HPDE6-E6E7 (cell line): ENCODE results near the gene IPO13.

Experiments
- DNase-seq: peaks from one replicate; pipeline ENCODE4 v3.0.0; 2011; ENCODE audit warnings: missing footprints; ENCODE audit errors: extremely low spot score

Gene IPO13

DNA sequence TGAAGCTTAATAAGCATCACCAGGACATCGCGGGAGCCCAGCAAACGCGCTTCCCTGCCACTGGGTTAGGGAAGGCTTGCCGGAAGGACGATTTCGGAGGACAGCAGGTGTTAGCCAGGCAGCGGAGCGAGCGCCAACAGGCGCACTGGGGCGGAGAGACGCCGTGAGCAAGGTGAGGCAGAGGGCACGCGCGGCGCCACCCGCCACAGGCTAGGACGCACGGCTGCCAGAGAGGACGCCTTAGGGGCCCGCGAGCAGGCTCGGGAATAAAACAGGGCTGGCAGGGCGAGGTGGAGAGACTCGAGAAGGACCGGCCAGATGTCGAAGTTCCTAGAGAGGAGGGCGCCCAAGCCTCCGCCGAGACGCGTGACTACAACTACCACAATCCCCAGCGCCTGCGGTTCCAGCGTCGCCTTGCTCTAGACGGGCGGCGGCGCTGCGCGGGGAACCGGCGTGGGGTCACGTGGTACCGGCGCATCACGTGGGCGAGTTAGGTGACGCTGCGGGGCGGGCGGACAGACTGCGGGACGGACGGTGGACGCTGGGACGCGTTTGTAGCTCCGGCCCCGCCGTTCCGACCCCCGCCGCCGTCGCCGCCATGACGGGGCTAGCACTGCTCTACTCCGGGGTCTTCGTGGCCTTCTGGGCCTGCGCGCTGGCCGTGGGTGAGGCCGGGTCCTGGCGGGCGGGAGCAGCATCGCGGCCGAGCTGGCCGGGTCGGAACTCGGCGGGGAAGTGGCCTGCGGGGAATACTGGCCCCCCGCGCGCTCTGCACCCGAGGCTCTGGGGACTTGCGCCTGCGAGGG is 27.9 kb downstream of the IPO13 start, which contains the start of gene ATP6V0B:
Gene ATP6V0B, plus strand, starts transcription at position 518 of the 806 bp plus-strand sequence. Its CDS starts 81 bp downstream, at position 599.
- peak; percentile 90 for DNase-seq

DNA sequence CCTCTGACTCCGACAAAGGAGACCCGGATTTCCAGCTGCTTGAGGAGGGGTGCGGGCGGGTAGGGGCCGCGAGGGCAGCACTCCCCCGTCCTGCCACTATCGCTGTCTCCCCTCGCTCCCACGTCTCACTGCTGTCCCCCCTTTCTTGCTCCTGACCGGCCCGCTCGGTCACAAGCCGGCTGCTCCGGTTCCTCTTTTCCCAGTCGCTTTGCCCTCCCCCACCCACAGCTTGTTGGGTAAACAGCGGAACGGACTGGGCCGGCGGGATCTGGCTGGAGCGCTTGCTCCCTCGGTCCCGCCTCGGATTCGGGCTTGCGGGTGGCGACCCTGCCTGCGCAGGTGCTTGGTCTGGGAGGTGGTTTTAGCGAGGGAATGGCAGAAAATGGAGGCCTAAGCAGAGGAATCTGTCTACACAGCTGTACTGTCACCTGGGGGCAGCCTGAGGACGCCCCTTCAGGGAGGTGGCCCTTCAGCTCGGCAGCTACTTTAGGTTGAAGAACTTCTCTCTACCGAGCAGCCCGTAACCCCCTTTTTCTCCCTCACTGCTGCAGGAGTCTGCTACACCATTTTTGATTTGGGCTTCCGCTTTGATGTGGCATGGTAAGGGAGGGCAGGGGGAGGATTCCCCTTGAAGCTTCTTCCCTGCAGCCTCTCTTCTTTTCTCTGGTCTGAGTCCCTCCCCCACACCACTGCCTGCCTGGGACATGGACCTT is 28.7 kb downstream of the IPO13 start:
- no peak for DNase-seq

DNA sequence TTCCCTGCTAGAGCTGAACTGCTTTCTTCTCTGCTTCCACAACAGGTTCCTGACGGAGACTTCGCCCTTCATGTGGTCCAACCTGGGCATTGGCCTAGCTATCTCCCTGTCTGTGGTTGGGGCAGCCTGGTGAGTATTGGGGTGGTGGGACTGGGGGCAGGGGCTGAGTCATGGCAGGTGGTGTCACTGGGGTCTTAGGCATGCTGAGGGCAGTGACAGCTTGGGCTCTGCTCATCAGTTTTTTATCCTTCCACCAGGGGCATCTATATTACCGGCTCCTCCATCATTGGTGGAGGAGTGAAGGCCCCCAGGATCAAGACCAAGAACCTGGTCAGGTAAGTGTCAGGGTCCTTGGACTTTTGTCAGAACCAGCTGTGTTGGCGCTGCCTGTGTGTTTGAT is 29.3 kb downstream of the IPO13 start:
- no peak for DNase-seq

DNA sequence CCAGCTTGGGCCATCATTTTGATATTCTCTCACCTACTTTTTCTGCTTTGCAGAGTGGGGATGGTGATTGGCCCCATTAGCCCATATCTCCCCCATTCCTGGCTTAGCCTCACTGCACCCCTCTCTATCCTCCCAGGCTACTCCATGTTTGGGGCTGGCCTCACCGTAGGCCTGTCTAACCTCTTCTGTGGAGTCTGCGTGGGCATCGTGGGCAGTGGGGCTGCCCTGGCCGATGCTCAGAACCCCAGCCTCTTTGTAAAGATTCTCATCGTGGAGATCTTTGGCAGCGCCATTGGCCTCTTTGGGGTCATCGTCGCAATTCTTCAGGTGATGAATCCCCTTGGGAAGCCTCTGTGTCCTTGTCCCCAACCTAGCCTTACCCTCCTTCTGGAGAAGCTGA is 30.1 kb downstream of the IPO13 start:
- no peak for DNase-seq

DNA sequence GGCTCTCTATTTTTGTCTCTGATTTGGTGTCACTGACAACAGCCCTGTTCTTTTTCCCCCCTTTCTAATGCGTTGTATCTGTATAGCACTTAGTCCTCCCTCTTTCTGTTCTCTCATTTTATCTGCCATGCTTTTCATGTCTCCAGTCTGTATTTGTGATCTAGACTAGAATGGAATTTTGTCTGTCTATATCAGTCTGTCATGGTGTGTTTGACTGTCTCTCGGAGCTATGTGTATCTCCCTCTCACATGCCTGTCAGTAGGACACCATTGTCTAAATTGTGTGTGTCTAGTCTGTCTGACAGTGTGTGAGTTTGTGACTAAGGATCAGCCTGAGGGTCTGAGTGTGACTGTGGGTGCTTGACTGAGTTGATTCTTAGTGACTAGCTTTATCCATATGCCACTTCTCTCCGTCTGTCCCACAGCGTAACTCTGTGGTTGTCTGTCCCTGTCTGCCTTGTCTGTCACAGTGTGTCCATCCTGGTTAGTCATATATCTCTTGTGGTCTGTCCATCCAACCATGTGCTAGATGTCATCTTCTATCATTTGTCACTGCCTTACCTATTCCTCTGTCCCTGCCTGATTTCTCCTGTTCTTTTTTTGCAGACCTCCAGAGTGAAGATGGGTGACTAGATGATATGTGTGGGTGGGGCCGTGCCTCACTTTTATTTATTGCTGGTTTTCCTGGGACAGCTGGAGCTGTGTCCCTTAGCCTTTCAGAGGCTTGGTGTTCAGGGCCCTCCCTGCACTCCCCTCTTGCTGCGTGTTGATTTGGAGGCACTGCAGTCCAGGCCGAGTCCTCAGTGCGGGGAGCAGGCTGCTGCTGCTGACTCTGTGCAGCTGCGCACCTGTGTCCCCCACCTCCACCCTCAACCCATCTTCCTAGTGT is 30.9 kb downstream of the IPO13 start:
- no peak for DNase-seq

DNA sequence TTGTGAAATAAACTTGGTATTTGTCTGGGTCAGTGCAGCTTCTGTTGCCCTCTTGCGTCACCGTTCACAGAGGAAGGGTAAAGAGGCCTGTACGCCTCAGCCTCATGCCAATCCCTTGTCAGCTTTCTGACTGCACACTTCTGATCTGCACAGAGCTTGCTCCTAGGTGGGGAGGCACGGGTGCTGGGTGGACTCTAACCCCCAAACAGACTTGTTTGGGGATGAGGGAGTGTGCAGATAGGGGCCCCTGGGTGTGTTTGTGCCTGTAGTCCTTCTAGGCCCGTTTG is 31.5 kb downstream of the IPO13 start:
- DNase-seq = no peak

DNA sequence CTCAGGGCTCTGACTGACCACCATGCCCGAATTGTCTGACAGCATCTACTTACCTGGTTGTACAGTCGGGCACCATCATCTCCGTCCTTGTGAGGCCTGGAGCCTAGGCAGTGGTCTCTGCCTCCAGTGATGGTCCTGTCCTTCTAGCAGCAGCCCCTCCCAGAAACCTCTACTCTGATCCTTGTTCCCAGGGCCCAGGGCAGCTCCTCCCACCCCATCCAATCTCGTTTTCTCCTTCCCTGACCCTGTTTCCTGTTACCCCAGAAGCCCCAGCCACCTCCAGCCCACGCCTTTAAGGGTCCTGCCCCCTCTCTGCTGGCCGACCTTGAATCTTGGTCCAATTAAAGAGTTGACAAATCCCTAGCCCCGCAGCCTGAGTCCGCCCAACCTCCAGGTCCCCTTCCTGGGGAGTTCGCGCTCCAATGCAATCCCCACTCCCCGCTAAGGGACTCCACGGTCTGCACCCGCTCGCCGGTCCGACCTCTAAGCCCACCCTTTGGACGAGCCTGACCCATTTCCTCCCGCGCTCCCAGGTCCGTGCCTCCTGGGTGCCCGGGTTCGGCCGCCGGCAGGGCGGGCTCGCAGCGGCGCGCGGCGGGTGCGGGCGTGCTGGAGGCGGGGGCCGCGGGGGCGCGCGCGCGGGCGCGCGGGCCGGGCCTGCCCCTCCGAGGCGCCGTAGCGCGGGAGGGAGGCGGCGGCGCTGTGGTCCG is 32.0 kb downstream of the IPO13 start, which contains the start of gene B4GALT2:
Gene B4GALT2, plus strand, starts transcription at position 660 of the 710 bp plus-strand sequence. CDS start 1,951 bp downstream, outside the sequence.
- no peak for DNase-seq

DNA sequence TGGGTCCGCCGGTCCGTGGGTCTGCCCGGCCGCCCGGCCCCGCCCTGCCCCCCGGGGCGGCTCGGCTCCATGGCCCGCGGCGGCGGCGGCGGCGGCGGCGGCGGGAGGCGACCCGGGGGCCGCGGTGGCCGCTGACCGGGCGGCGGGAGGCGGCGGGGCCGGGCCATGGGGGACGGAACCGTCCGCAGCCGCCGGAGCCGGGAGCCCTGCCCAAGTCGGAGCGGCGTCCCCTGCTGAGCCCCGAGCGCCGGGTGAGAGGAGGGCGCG is 32.4 kb downstream of the IPO13 start:
- DNase-seq = no peak

DNA sequence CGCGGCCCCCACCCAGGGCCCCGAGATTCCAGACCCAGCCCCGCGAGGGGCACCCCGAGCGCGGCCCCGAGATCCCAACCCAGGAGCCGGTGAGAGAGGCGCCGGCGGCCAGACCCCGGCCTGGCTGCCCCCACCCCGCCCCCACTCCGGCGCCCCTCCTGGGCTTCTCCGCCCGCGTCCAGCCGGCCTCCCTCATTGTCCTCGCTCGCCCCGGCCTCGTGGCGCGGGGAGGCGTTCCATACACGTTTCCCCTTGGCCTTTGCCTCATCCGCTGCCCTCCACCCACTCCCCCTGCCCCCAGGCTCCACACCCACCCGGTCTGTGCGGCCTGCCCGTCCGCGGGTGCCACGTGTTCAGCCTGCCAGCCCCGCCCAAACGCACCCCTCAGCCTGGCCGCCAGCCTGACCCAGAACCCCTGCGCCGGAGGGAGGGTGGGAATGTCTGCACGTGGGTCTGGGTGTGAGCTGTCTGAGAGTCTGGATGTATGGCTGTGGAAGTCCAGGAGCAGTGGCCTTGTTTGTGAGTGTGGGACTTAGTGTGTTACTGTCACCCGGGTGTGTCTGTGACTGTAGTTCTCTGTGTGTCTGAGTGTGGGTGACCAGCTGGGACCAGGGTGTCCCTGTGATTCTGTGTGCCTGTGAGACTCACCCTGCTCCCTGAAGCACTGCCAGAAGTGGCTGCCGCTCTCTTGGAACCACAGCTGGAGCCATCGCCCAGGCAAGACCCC is 32.9 kb downstream of the IPO13 start:
- DNase-seq = peak; percentile 45

DNA sequence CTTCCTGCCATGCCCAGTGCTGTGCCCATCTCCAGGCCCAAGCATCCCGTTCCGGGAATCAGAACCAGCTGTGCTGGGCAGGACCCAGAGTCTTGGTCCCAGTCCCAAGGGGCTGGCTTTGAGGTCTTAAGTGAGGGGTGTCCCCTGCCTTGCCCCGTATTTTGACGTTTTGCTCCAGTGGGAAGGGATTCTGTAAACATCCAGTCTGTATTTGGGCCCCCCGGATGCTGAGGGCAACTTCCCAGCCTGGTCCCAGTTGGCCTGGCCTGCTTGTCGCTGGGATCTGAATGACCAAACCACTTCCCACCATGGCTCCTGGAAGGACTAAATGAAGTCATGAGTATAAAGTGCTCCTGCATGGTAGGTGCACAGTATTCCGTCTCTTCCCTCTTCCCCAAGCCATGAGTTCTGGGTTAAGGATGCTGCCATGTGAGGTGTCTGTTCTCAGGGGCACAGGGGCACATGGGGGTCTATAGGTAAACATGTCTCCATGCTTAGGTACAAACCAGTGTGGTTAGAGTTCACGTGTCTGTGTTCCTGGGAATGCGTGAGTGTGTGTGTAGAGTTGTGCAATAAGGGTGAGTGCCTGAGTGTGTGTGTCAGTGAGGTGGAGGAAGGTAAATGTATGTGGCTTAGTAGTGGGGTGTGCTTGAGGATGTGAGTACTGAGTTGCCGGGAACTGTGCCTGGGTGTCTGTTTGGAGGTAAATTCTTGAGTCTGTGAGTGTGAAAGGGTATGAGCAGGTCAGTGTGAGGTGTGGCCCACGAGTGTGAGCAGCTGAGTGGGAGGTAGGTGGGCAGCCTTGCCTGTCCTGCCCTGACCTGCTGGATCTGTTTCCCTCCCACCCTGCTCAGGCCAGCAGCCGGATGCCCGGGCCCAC is 33.7 kb downstream of the IPO13 start:
- peak; percentile 60 for DNase-seq

DNA sequence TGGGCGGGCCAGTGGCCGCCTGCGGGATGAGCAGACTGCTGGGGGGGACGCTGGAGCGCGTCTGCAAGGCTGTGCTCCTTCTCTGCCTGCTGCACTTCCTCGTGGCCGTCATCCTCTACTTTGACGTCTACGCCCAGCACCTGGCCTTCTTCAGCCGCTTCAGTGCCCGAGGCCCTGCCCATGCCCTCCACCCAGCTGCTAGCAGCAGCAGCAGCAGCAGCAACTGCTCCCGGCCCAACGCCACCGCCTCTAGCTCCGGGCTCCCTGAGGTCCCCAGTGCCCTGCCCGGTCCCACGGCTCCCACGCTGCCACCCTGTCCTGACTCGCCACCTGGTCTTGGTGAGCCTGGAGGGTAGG is 34.4 kb downstream of the IPO13 start:
- DNase-seq = peak; percentile 54

DNA sequence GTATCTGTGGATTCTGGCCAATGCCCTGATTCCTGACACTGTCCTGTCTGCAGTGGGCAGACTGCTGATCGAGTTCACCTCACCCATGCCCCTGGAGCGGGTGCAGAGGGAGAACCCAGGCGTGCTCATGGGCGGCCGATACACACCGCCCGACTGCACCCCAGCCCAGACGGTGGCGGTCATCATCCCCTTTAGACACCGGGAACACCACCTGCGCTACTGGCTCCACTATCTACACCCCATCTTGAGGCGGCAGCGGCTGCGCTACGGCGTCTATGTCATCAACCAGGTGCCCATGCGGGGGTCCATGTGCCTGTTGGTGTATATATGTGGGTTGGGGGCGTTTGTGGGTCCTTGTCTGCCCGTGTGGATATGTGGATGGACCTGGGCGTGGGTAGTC is 34.9 kb downstream of the IPO13 start:
- no peak for DNase-seq

DNA sequence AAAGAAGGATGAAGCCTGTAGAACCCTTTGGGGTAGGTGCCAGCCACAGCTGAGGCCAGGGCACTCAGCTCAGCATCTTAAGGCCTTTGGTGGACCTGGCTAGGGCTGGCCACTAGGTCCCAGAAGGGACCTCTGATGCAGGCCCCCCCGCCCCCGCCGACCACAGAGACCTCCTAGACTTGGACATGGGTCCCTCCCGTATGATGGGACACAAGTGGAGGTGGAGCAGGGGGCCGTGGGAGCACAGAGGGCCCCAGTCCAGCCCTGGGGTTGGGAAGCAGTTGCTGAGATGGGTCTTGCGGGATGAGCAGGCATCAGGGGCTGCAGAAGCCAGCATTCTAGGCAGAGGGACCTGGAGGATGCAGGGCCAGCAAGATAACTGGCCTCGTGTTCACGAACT is 35.5 kb downstream of the IPO13 start:
- no peak for DNase-seq

DNA sequence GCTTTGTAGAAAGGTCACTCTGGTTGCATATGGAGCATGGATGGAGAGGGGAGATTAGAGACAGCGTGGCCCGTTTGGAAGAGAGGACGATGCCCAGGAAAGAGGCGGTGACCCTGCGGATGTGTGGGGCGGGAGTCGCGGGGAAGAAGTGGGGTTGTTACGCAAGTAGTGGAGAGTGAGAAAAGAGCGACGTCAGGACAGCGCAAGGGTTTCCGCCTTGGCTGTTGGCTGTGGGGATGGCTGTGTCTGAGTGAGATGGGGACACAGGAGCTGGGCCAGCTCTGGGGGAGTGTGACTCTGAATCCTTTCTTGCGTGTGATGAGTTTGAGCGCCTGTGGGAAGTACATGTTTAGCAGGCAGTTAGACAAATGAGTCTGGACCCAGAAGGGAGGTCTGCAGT is 36.1 kb downstream of the IPO13 start:
- no peak for DNase-seq

DNA sequence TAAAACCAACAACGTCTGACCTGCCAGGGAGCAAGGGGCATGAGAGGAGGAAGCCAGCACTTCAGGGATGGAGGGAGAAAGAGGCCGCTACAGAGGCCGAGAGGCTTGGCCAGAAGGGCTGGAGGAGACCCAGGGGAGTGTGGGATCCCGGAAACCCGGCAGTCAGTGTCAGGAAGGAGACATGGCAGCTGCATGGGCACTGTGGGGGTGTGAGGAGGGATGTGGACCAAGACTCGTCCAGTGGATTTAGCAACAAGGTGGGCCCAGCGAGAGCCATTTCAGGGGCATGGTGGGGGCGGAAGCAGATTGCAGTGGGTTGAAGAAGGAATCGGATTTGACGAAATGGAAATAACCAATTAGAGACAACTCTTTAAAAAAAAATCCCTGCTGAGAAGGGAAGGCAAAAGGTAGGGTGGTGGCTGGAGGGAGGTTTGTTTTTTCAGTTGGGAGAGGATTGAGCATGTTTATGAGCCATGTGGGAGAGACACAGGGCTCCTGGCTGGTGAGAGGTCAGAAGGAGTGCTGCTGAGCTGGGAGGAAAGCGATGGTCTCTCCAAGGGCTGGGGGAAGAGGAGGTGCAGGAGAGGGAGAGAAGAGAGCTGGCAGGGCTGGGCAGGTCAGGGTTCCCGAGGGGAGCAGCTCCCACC is 36.6 kb downstream of the IPO13 start:
- DNase-seq = no peak

DNA sequence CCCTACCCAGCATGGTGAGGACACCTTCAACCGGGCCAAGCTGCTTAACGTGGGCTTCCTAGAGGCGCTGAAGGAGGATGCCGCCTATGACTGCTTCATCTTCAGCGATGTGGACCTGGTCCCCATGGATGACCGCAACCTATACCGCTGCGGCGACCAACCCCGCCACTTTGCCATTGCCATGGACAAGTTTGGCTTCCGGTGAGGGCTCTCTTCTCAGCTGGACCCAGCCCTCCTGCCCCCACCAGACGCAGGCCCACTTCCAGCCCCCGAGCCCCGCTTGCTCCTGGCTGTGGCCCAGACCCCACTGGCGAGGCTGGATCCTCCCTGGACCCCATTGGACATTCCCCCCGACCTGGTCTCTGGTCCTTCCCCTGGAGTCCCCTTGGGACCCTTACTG is 38.1 kb downstream of the IPO13 start:
- DNase-seq = no peak

DNA sequence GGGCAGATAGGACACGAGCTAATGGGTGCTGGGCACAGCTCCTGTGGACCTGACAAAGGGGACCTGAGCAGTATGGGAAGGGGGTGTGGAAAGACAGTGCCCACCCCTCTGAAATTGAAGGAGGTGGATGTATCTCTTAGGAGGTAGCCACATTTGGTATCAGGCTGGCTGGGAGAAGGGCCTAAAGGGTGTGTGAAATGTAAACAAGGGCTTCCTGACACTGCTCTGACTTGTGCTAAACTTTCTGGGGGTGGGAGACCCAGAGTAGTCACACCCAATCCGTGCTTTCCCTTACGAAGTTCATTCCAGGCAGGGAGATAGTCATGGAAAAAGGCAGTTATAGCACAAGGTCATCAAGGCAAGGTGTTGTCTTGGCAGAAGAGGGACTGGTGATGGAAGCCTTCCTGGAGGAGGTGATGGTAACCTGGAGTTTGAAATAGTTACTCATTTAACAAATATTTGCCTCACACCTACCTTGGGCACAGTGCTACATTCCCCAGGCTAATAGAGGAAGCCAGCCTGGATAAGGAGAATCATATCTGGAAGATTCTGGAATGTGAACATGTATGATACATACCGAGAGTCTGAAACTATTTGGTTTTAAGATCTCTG is 39.3 kb downstream of the IPO13 start:
- no peak for DNase-seq

DNA sequence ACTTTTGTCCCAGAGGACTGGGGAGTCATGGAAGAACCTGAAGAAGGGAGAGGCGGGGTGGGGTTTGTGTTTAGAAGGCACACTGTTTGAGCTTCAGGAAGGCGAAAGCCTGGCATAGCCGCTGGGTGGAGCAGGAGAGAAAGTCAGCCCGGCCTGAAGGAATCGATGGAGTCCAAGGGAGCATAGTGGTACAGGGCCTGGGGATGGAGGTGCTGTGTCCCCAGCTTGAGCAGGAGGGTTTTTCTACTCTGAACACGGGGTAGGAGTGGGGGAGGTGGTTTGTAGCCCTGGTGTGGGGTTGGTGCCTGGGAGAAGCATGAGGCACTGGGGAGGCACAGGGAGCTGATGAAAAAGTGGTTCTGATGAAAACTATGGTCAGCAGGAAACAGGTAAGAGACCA is 40.0 kb downstream of the IPO13 start:
- no peak for DNase-seq

DNA sequence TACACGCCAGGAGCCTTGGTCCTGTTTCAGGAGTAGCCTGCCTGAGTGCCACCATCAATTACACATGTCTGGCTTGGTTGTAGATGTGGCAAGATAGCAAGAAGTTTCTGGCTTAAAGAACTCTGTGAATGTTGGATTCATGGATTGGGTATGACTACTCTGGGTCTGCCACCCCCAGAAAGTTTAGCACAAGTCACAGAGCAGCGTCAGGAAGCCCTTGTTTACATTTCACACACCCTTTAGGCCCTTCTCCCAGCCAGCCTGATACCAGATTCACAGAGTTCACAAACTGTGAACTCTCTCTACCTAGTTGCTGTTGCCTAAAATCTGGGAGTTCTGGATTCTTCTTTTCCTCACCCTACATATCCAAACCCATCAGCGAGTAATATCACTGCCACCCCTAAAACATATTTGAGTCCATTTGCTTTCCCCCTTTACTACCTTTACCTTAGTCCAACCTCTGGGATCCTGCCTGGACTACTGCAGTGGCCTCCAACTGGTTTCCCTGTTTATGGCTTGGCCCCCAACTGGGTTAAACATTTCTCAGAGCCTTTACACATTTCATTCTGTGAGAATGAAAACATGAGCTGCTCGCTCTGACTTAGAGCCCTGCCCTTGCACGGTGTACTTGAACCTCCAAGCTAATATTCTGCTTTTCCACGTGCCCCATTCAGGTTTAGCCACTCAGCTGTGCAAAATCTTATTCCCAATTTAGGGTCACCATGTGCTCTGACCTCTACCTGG is 40.6 kb downstream of the IPO13 start:
- DNase-seq = no peak
